HepG2 (cell line): Measurements from ENCODE around the gene DNPH1. TPM values are rescaled to one million over a fixed set of nuclear protein-coding genes. Genes with fewer than 3 reads are reported as not detected.

ENCODE experiments used
- ATAC-seq: fragments of 200-7000 bp; cut with Tn5 transposase; 3 replicates; pipeline ENCODE4 v1.9.1; 2020; ENCODE audit warnings: mild to moderate bottlenecking, moderate library complexity
- BruUV-seq: library from RNA; stranded (reverse); fragments of 400-500 nt; replicated peaks from 2 replicates; lab custom pipeline; 2021; lab: Mats Ljungman, UMichigan
- CTCF ChIA-PET: fragments of 300-600 bp; formaldehyde crosslinking; extraction: SDS; loops from one replicate; lab custom pipeline; 2021; ENCODE audit warnings: low total read pairs, inconsistent platforms, low intra/inter-chr PET ratio; lab: Yijun Ruan, JAX
- POLR2A ChIA-PET: fragments of 350-600 bp; sonication (Branson Sonifier 250); formaldehyde crosslinking; loops from one replicate; lab custom pipeline; 2020; ENCODE audit warnings: antibody characterized with exemption, inconsistent platforms; lab: Yijun Ruan, JAX
- DNase-seq: peaks from one replicate; pipeline ENCODE4 v3.0.0-alpha.2; 2015; ENCODE audit warnings: low spot score
- FAIRE-seq: peaks from 3 replicates; lab custom pipeline; 2011; peaks lifted over from hg19 to GRCh38; lab: Jason Lieb, UNC
- H2AFZ ChIP-seq: one replicate; pipeline ENCODE4 v1.6.1; 2011; ENCODE audit warnings: low read length, inconsistent platforms
- H3K27ac ChIP-seq: fragments of 300-600 bp; 3 replicates; pipeline ENCODE4 v1.8.0; 2011; ENCODE audit warnings: mixed run types, mild to moderate bottlenecking, mixed read lengths, low read length, inconsistent platforms; ENCODE audit not compliant: insufficient read depth; ENCODE audit errors: extremely low read length
- H3K27me3 ChIP-seq, 2 experiments: fragments of 200-600 bp in 1 of 2; 2 replicates in 1 of 2; 3 replicates in 1 of 2; pipeline versions ENCODE4 v1.6.0 to v1.8.0; 2011; ENCODE audit warnings: low read length in 2 of 2, mild to moderate bottlenecking in 2 of 2, moderate library complexity in 2 of 2, inconsistent platforms in 1 of 2; ENCODE audit not compliant: insufficient read depth in 2 of 2, control insufficient read depth in 1 of 2
- H3K36me3 ChIP-seq, 2 experiments: fragments of 200-600 bp in 1 of 2; replicated peaks in 1 of 2; 2 replicates in 1 of 2; 3 replicates in 1 of 2; pipeline versions ENCODE4 v1.5.1 to v1.8.0; 2011; ENCODE audit warnings: low read length in 2 of 2, inconsistent platforms in 1 of 2; ENCODE audit not compliant: insufficient read depth in 2 of 2, control insufficient read depth in 1 of 2
- H3K4me1 ChIP-seq: 2 replicates; pipeline ENCODE4 v1.5.1; 2012; ENCODE audit warnings: low read length, inconsistent platforms; ENCODE audit not compliant: insufficient read depth
- H3K4me2 ChIP-seq: 2 replicates; pipeline ENCODE4 v1.6.0; 2011; ENCODE audit warnings: low read depth, low read length, inconsistent platforms
- H3K4me3 ChIP-seq, 3 experiments: fragments of 200-600 bp in 1 of 3; sonication (generic), shearing (Covaris generic) in 1 of 3; replicated peaks in 1 of 3; 2 replicates each; pipeline ENCODE4 v1.5.1; 2011 to 2016; ENCODE audit warnings: low read length in 3 of 3, inconsistent platforms in 2 of 3, low read depth in 2 of 3, mild to moderate bottlenecking in 2 of 3, control low read depth in 1 of 3, mixed read lengths in 1 of 3; ENCODE audit not compliant: insufficient read depth in 1 of 3
- H3K79me2 ChIP-seq: one replicate; pipeline ENCODE4 v1.6.1; 2011; ENCODE audit warnings: low read length, inconsistent platforms; ENCODE audit not compliant: insufficient read depth
- H3K9ac ChIP-seq: 2 replicates; pipeline ENCODE4 v1.6.0; 2011; ENCODE audit warnings: mild to moderate bottlenecking, low read depth, low read length, inconsistent platforms; ENCODE audit not compliant: insufficient read depth
- H3K9me3 ChIP-seq: 2 replicates; pipeline ENCODE4 v1.5.1; 2012; ENCODE audit warnings: mild to moderate bottlenecking, low read length
- H4K20me1 ChIP-seq: 2 replicates; pipeline ENCODE4 v1.6.0; 2011; ENCODE audit warnings: inconsistent platforms, mild to moderate bottlenecking, low read length, moderate library complexity; ENCODE audit not compliant: insufficient read depth
- AGO2 ChIP-seq: fragments of 200-400 bp; formaldehyde crosslinking; optimal IDR thresholded peaks from 2 replicates; pipeline ENCODE3; 2017; ENCODE audit warnings: mild to moderate bottlenecking, low read depth, low read length, moderate library complexity
- CEBPB ChIP-seq: IDR thresholded peaks from 2 replicates; pipeline ENCODE4 v1.6.1; 2011; ENCODE audit warnings: low read depth, low read length, improper control_type of control experiment, borderline replicate concordance
- NFRKB ChIP-seq: fragments of 450-650 bp; IDR thresholded peaks from 2 replicates; pipeline ENCODE4 v1.6.1; 2017
- NRL ChIP-seq: sonication (generic); formaldehyde crosslinking; IDR thresholded peaks from 2 replicates; pipeline ENCODE4 v1.5.0; 2020; ENCODE audit warnings: missing genetic modification reagents, mild to moderate bottlenecking, moderate library complexity, borderline replicate concordance
- RFXANK ChIP-seq: IDR thresholded peaks from 2 replicates; pipeline ENCODE4 v1.6.1; 2016
- SALL2 ChIP-seq: sonication (generic); formaldehyde crosslinking; IDR thresholded peaks from 2 replicates; pipeline ENCODE4 v1.8.1; 2023; ENCODE audit warnings: mild to moderate bottlenecking, missing genetic modification reagents, inconsistent platforms
- TEAD2 ChIP-seq: sonication (generic); formaldehyde crosslinking; IDR thresholded peaks from 2 replicates; pipeline ENCODE4 v1.9.0; 2021; ENCODE audit warnings: missing genetic modification reagents
- ZHX1 ChIP-seq: sonication (generic); formaldehyde crosslinking; IDR thresholded peaks from 2 replicates; pipeline ENCODE4 v1.8.1; 2022; ENCODE audit warnings: low read depth, mild to moderate bottlenecking, missing genetic modification reagents
- ZNF501 ChIP-seq: sonication (generic); formaldehyde crosslinking; IDR thresholded peaks from 2 replicates; pipeline ENCODE4 v1.5.1; 2020; ENCODE audit warnings: mild to moderate bottlenecking, moderate library complexity, missing genetic modification reagents
- WGBS: methylation state at CpG from one replicate; pipeline ENCODE4 v1.1.6; 2017; ENCODE audit warnings: low lambda C conversion rate; 5-methylcytosine and 5-hydroxymethylcytosine counted together
- in situ Hi-C: cut with HindIII; loops from 2 replicates; pipeline ENCODE4 v1.10.0; 2017; ENCODE audit warnings: low pct_unique_long_range_greater_than_20kb; ENCODE audit not compliant: extremely low pct_ligation_motif_present
- intact Hi-C: fragments of 100-400 bp; cut with micrococcal nuclease; formaldehyde crosslinking; loops from one replicate; pipeline ENCODE4 v1.10.0; 2022; ENCODE audit not compliant: unreplicated experiment
- polyA plus RNA-seq, 8 experiments: library from polyadenylated mRNA; depleted of rRNA in 3 of 8; stranded (reverse) in 7 of 8; unstranded in 1 of 8; fragments of >200 nt; fragmentation: Illumina TruSeq in 4 of 8; extraction: Trizol in 4 of 8; gene quantifications; 2 replicates each; pipeline versions ENCODE4 v1.2.1 to v1.2.3, GENCODE V29; 2011 to 2016; ENCODE audit warnings: low read depth in 4 of 8, missing spikeins in 1 of 8, mixed read lengths in 1 of 8; ENCODE audit not compliant: insufficient read depth in 1 of 8
- total RNA-seq, 5 experiments: library from RNA; depleted of rRNA; stranded (reverse); fragments of >200 nt; fragmentation: Illumina TruSeq; extraction: Trizol; gene quantifications; 2 replicates each; pipeline ENCODE4 v1.2.3, GENCODE V29; 2016; ENCODE audit warnings: low read depth in 1 of 5
- TF ChIP-seq, protein P1 (sequence below): IDR thresholded peaks from 2 replicates; pipeline ENCODE4 v1.6.1; 2018; ENCODE audit warnings: missing genetic modification reagents, mild to moderate bottlenecking, missing compliant biosample characterization
- TF ChIP-seq, protein P2 (sequence below): sonication (generic); formaldehyde crosslinking; IDR thresholded peaks from 2 replicates; pipeline ENCODE4 v1.4.0; 2020; ENCODE audit warnings: missing genetic modification reagents

The DNPH1 gene
- total and polyA plus RNA-seq, 2 of the 13 experiments (the other 11 are each of a cell fraction or from before 2014, with no cell fraction given) = 56.5 to 75.1 TPM

- FAIRE-seq (no peak), ATAC-seq (no peak)
- in situ Hi-C loops = no loop called here
Measured at GRCh38 chr6:43184268-43184985, 44.9 kb downstream of the DNPH1 start.

More at GRCh38 chr6:43184268-43184985, 44.9 kb downstream of the DNPH1 start:
- Histone ChIP-seq H3K9me3 (no peaks in the 10 kb centered on the region), H3K4me3 (no peak overlapping the region), H3K27ac (no peak overlapping the region), H3K4me2 (no peak overlapping the region), H3K9ac (no peak overlapping the region), H2AFZ (no peak overlapping the region), H3K27me3 (no peaks in the 10 kb centered on the region; a peak in 1 of 5 replicates), H3K36me3 (peaks cover 7 to 9% of the 10 kb centered on the region in 2 experiments), H3K4me1 (peaks cover 23% of the 10 kb centered on the region), H3K79me2 (no peaks in the 10 kb centered on the region), H4K20me1 (no peaks in the 10 kb centered on the region)
- TF ChIP-seq, protein P1, sequence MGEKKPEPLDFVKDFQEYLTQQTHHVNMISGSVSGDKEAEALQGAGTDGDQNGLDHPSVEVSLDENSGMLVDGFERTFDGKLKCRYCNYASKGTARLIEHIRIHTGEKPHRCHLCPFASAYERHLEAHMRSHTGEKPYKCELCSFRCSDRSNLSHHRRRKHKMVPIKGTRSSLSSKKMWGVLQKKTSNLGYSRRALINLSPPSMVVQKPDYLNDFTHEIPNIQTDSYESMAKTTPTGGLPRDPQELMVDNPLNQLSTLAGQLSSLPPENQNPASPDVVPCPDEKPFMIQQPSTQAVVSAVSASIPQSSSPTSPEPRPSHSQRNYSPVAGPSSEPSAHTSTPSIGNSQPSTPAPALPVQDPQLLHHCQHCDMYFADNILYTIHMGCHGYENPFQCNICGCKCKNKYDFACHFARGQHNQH (CRISPR knock-in tag) = no peak
- TF ChIP-seq TEAD2 (CRISPR knock-in tag) (no peak), SALL2 (CRISPR knock-in tag) (no peak), ZHX1 (CRISPR knock-in tag) (no peak), CEBPB (peak; percentile 73), NFRKB (no peak), AGO2 (peak; percentile 26), NRL (CRISPR knock-in tag) (0 out of 2 replicates have a peak, but pooled peaks have one; percentile 27), RFXANK (no peak), ZNF501 (no peak)
- TF ChIP-seq, protein P2, sequence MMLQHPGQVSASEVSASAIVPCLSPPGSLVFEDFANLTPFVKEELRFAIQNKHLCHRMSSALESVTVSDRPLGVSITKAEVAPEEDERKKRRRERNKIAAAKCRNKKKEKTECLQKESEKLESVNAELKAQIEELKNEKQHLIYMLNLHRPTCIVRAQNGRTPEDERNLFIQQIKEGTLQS (CRISPR knock-in tag) = no peak
- DNase-seq = no peak
- 92% methylated on average over 21 of the region's 21 CpGs for WGBS
- CTCF ChIA-PET = no interaction called here
- POLR2A ChIA-PET = no interaction called here
- intact Hi-C loops = no loop called here
- no TSS peak for BruUV-seq
